ENCODE measurements around the gene RNF207. TPM values are rescaled to one million over a fixed set of nuclear protein-coding genes. Genes with fewer than 3 reads are reported as not detected.
"Not testable (repeated sequence)": the region's sequence is repeated elsewhere in the genome, so short reads cannot be mapped to it uniquely, and the experiment has no call there.

The RNF207 gene
- total RNA-seq, 4 donors from 2014 or later, result 2.1 to 41.1 (median 20.5) TPM

DNA sequence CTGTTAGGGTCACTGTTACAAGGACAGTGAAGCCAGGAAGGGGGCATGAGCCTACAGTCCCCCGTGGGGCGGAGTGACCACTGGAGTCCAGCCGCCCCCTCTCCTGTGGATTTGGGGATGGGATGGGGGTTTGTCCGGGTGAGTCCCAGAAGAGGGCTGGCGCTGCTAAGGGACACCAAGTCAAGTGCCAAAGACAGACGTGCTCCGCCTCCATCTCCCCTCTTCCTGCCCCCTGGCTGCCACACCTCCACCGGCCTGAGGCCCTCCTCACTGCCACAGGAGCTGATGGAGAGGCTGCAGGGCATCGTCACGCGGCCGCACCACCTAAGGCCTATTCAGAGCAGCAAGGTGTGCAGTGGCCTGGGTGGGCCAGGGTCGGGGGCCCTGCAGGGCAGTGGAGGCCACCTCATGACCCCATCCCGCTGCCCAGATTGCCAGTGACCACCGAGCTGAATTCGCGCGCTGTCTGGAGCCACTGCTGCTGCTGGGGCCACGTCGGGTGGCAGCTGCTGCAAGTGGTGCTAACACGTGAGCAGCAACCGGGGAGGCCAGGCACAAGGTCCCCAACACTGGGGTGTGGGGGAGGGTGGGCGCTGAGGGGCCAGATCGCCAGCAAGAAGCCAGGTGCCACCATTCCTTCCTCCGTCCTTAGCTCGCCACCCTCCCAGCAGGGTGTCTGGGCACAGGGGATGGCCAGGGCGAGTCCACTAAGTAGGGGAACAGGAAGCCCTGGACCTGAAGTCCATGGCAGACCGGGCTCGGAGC, 4.9 kb downstream of the RNF207 start:
- no peaks in the 10 kb centered on the region for H3K27me3 ChIP-seq

DNA sequence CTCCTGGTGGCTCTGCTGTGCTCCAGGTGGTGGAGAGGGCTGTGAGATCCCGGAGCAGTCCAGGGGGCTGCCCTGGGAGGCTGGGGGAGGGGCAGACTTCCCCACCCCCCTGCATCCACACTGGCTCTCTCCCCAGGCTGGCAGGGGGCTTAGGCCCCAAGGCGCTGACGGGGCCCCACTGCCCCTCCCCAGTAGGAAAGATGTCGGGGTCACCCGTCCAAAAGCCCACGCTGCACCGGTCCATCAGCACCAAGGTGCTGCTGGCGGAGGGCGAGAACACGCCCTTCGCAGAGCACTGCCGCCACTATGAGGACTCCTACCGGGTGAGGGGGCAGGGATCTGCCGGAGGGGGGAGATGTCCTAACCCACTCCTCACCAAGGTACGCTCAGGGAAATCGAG, 5.8 kb downstream of the RNF207 start:
- no peaks in the 10 kb centered on the region for H3K36me3 ChIP-seq
- no peak overlapping the region for H3K27ac ChIP-seq
- TF ChIP-seq POLR2A (IDR thresholded peaks at IDR 0.05), result no peak
- TF ChIP-seq, protein P1, sequence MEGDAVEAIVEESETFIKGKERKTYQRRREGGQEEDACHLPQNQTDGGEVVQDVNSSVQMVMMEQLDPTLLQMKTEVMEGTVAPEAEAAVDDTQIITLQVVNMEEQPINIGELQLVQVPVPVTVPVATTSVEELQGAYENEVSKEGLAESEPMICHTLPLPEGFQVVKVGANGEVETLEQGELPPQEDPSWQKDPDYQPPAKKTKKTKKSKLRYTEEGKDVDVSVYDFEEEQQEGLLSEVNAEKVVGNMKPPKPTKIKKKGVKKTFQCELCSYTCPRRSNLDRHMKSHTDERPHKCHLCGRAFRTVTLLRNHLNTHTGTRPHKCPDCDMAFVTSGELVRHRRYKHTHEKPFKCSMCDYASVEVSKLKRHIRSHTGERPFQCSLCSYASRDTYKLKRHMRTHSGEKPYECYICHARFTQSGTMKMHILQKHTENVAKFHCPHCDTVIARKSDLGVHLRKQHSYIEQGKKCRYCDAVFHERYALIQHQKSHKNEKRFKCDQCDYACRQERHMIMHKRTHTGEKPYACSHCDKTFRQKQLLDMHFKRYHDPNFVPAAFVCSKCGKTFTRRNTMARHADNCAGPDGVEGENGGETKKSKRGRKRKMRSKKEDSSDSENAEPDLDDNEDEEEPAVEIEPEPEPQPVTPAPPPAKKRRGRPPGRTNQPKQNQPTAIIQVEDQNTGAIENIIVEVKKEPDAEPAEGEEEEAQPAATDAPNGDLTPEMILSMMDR (IDR thresholded peaks at IDR 0.05), result no peak
- intact Hi-C loops (cut with DNase I; ENCODE audit: low total_unique reads), result no loop called here
- H3K27me3 ChIP-seq, result no peaks in the 10 kb centered on the region
- no peaks in the 10 kb centered on the region for H3K9me3 ChIP-seq
- H3K4me1 ChIP-seq, result peaks cover 0 to 8% of the 10 kb centered on the region in 2 donors
- DNase-seq, result no peak
- no peak overlapping the region for H3K4me3 ChIP-seq

More for the DNA sequence above, 4.9 kb downstream of the RNF207 start:
- TF ChIP-seq, protein P1 (IDR thresholded peaks at IDR 0.05), result no peak
- no peak for TF ChIP-seq POLR2A (IDR thresholded peaks at IDR 0.05)
- no peak overlapping the region for H3K27ac ChIP-seq
- H3K36me3 ChIP-seq, result no peaks in the 10 kb centered on the region
- no peak overlapping the region for H3K4me3 ChIP-seq
- no peak for DNase-seq
- H3K4me1 ChIP-seq, result peaks cover 0 to 8% of the 10 kb centered on the region in 2 donors
- intact Hi-C loops (cut with DNase I; ENCODE audit: low total_unique reads), result no loop called here
- no peaks in the 10 kb centered on the region for H3K9me3 ChIP-seq

DNA sequence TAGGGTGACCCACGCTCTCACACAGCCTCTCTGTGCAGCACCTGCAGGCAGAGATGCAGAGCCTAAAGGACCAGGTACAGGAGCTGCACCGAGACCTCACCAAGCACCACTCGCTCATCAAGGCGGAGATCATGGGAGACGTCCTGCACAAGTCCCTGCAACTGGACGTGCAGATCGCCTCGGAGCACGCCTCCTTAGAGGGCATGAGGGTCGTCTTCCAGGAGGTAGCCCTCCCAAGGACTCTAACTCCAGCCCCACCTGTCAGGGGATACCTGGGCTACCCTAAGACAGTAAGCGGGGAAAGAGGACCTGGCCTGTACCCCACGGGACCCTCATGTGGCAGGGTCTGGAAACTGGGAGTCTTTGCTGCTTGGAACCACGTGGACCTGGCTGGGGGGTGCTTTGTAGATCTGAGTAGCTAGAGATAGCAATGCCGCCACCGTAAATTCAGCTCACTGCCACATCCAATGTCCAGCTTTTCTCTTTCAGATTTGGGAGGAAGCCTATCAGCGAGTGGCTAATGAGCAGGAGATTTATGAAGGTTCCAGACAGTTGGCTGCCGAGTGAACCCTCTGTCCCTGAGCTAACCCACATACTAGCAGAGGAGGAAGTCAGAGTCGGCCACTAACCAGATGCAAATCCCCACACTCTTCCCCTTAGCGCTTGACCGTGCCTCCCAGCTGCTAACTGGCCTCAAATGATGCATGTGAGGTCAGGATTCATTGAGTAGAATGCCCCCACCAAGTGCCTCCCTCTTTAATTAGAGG, 6.5 kb downstream of the RNF207 start:
- no peaks in the 10 kb centered on the region for H3K9me3 ChIP-seq
- no peaks in the 10 kb centered on the region for H3K36me3 ChIP-seq
- TF ChIP-seq, protein P1 (IDR thresholded peaks at IDR 0.05), result no peak
- no peak for TF ChIP-seq POLR2A (IDR thresholded peaks at IDR 0.05)
- DNase-seq, result no peak
- H3K27ac ChIP-seq, result no peak overlapping the region
- intact Hi-C loops (cut with DNase I; ENCODE audit: low total_unique reads), result no loop called here
- no peaks in the 10 kb centered on the region for H3K27me3 ChIP-seq
- no peak overlapping the region for H3K4me3 ChIP-seq
- H3K4me1 ChIP-seq, result peaks cover 0 to 8% of the 10 kb centered on the region in 2 donors

DNA sequence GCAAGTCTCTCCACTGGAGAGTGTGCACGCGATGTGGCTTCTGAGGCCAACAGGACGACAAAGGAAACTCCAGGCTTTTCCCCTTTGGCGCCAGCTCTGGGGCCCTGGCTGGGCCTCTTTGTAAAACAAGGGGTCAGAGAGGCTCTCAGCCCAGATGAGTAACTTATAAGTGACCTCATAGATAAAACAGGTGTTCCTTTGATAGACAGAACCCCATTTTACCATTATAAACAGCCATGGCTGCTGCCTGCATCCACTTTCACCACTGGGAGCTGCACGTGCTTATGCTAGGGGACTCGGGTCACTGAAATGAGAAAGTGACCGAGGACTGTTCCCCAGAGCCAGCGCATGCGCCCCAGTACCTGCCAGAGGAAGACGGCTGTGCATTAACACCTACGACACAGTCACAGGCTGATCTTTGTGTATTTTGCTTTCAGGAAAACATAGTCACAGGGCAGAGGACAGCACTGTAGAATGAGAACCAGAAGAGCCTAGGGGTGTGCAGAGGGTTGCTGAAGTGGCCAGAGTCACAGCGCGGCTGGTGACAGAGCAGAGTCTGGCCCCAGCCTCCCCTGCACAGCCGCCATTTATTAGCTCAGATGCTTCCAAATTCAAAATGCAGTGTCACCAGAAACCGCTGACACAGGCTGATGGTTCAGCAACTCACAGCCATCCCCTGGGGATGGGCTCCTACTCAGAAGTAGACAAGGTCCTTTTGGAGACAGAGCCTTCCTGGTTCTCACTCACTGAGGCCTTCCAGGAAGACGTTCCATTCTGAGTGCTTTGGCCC, 12.7 kb downstream of the RNF207 start:
- Histone ChIP-seq H3K36me3 (no peaks in the 10 kb centered on the region), H3K27ac (no peak overlapping the region), H3K4me1 (no peaks in the 10 kb centered on the region), H3K4me3 (no peak overlapping the region), H3K27me3 (no peaks in the 10 kb centered on the region), H3K9me3 (no peaks in the 10 kb centered on the region)
- no peak for DNase-seq
- no peak for TF ChIP-seq POLR2A (IDR thresholded peaks at IDR 0.05)
- TF ChIP-seq, protein P1 (IDR thresholded peaks at IDR 0.05), result no peak
- intact Hi-C loops (cut with DNase I; ENCODE audit: low total_unique reads), result no loop called here

DNA sequence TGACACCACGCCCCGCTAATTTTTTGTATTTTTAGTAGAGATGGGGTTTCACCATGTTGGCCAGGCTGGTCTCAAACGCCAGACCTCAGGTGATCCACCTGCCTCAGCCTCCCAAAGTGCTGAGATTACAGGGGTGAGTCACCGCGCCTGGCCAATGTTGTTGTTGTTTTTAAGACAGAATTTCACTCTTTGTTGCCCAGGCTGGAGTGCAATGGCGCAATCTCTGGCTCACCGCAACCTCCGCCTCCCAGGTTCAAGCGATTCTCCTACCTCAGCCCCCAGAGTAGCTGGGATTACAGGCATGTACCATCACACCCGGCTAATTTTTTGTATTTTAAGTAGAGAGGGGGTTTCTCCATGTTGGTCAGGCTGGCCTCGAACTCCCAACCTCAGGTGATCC, 13.7 kb downstream of the RNF207 start:
- H3K4me3 ChIP-seq; DNase-seq; H3K36me3 ChIP-seq; H3K27ac ChIP-seq; intact Hi-C loops (cut with DNase I; ENCODE audit: low total_unique reads); H3K9me3 ChIP-seq; H3K27me3 ChIP-seq; H3K4me1 ChIP-seq: not testable (repeated sequence)
